GM10266 (cell line): ENCODE results near the gene GALNTL6.

Experiments
- DNase-seq: peaks from one replicate; pipeline ENCODE4 v3.0.0; 2012; ENCODE audit errors: extremely low spot score
- CTCF ChIP-seq: IDR thresholded peaks from 2 replicates; pipeline ENCODE4 v1.5.1; 2012; ENCODE audit warnings: mild to moderate bottlenecking, low read depth; ENCODE audit not compliant: control insufficient read depth, insufficient read depth; ENCODE audit errors: missing control alignments

GALNTL6 gene

GRCh38 chr4:172377486-172378140 is 564.4 kb downstream of the GALNTL6 start:
- no peak for TF ChIP-seq CTCF
- no peak for DNase-seq

- no peak for TF ChIP-seq CTCF
- DNase-seq, result no peak
Observed at GRCh38 chr4:172379834-172380233, 566.6 kb downstream of the GALNTL6 start.

GRCh38 chr4:172390331-172390730 is 577.1 kb downstream of the GALNTL6 start:
- TF ChIP-seq CTCF, result no peak
- no peak for DNase-seq

- no peak for TF ChIP-seq CTCF
- no peak for DNase-seq
Observed at GRCh38 chr4:172392741-172393140, 579.5 kb downstream of the GALNTL6 start.

- TF ChIP-seq CTCF, result no peak
- DNase-seq, result no peak
Observed at GRCh38 chr4:172393220-172393619, 580.0 kb downstream of the GALNTL6 start.

- DNase-seq, result no peak
- no peak for TF ChIP-seq CTCF
Observed at GRCh38 chr4:172404676-172405075, 591.5 kb downstream of the GALNTL6 start.

- no peak for DNase-seq
- no peak for TF ChIP-seq CTCF
Observed at GRCh38 chr4:172410363-172410762, 597.2 kb downstream of the GALNTL6 start.
